Loucy (cell line): Measurements from ENCODE around the gene HERC3.

Source experiments
- H2AFZ ChIP-seq: fragments of 200-600 bp; sonication (generic); 2 replicates; pipeline ENCODE4 v1.6.0; 2016; ENCODE audit warnings: antibody characterized with exemption, mild to moderate bottlenecking, low read length, moderate library complexity
- H3F3A ChIP-seq: fragments of 200-600 bp; 2 replicates; pipeline ENCODE4 v1.6.0; 2016; ENCODE audit warnings: antibody characterized with exemption, low read depth, mild to moderate bottlenecking
- H3K27me3 ChIP-seq: fragments of 200-600 bp; sonication (generic); 2 replicates; pipeline ENCODE4 v1.6.1; 2014; ENCODE audit warnings: low read length, mild to moderate bottlenecking; ENCODE audit not compliant: insufficient read depth, poor library complexity, severe bottlenecking
- H3K36me3 ChIP-seq: fragments of 200-600 bp; sonication (generic); 2 replicates; pipeline ENCODE4 v1.6.1; 2016; ENCODE audit warnings: low read length; ENCODE audit not compliant: insufficient read depth
- H3K4me1 ChIP-seq: fragments of 200-600 bp; sonication (generic); 2 replicates; pipeline ENCODE4 v1.5.1; 2014; ENCODE audit warnings: low read length, mild to moderate bottlenecking; ENCODE audit not compliant: insufficient read depth, poor library complexity, severe bottlenecking
- H3K4me2 ChIP-seq: fragments of 200-600 bp; sonication (generic); 2 replicates; pipeline ENCODE4 v1.6.0; 2014; ENCODE audit warnings: antibody characterized with exemption, low read length, low read depth, mild to moderate bottlenecking; ENCODE audit not compliant: poor library complexity, severe bottlenecking
- H3K4me3 ChIP-seq: fragments of 200-600 bp; sonication (generic); 2 replicates; pipeline ENCODE4 v1.5.1; 2014; ENCODE audit warnings: low read length, mild to moderate bottlenecking, mixed read lengths; ENCODE audit not compliant: poor library complexity, severe bottlenecking
- H3K79me2 ChIP-seq: fragments of 200-600 bp; sonication (generic); 2 replicates; pipeline ENCODE4 v1.6.1; 2014; ENCODE audit warnings: low read length; ENCODE audit not compliant: insufficient read depth
- H3K9ac ChIP-seq: fragments of 200-600 bp; sonication (generic); 2 replicates; pipeline ENCODE4 v1.6.0; 2014; ENCODE audit warnings: mild to moderate bottlenecking, low read depth, low read length, moderate library complexity; ENCODE audit not compliant: poor library complexity, severe bottlenecking
- H3K9me2 ChIP-seq: fragments of 200-600 bp; sonication (generic); replicated peaks from 2 replicates; pipeline ENCODE4 v1.6.1; 2016; ENCODE audit warnings: low read depth, low read length, mixed read lengths
- H3K9me3 ChIP-seq: fragments of 200-600 bp; sonication (generic); 2 replicates; pipeline ENCODE4 v1.6.1; 2014; ENCODE audit warnings: mild to moderate bottlenecking, antibody characterized with exemption, low read length, low read depth; ENCODE audit not compliant: insufficient read depth
- H4K20me1 ChIP-seq: fragments of 200-600 bp; sonication (generic); 2 replicates; pipeline ENCODE4 v1.6.0; 2014; ENCODE audit warnings: antibody characterized with exemption, low read length, mild to moderate bottlenecking; ENCODE audit not compliant: insufficient read depth, poor library complexity, severe bottlenecking
- CTCF ChIP-seq: fragments of 200-600 bp; sonication (generic); conservative IDR thresholded peaks from 2 replicates; pipeline ENCODE4 v1.5.1; 2014; ENCODE audit warnings: mild to moderate bottlenecking, antibody characterized with exemption, low read length
- EZH2phosphoT487 ChIP-seq: fragments of 200-600 bp; IDR thresholded peaks from 2 replicates; pipeline ENCODE4 v1.6.1; 2018; ENCODE audit warnings: antibody characterized with exemption, mild to moderate bottlenecking, moderate library complexity, borderline replicate concordance

The HERC3 gene

GRCh38 chr4:88659890-88660208 lies 67.6 kb downstream of the HERC3 start:
- Histone ChIP-seq H3K9ac (no peak overlapping the region), H3K4me3 (no peak overlapping the region), H3K4me1 (no peaks in the 10 kb centered on the region), H3K36me3 (peaks cover 25% of the 10 kb centered on the region; the same call in 1 of the 2 replicates), H3K9me3 (no peaks in the 10 kb centered on the region), H3K27me3 (no peaks in the 10 kb centered on the region), H2AFZ (no peak overlapping the region), H3K79me2 (no peaks in the 10 kb centered on the region), H3K9me2 (no peaks in the 10 kb centered on the region), H4K20me1 (no peaks in the 10 kb centered on the region), H3K4me2 (no peak overlapping the region), H3F3A (no peaks in the 10 kb centered on the region)
- TF ChIP-seq EZH2phosphoT487 (no peak), CTCF (no peak)

GRCh38 chr4:88660446-88661294 lies 68.4 kb downstream of the HERC3 start:
- no peaks in the 10 kb centered on the region for H3K27me3 ChIP-seq
- no peaks in the 10 kb centered on the region for H3K4me1 ChIP-seq
- H3F3A ChIP-seq: no peaks in the 10 kb centered on the region
- H3K4me2 ChIP-seq: no peak overlapping the region
- TF ChIP-seq CTCF (no peak), EZH2phosphoT487 (no peak)
- H2AFZ ChIP-seq: no peak overlapping the region
- H3K79me2 ChIP-seq: no peaks in the 10 kb centered on the region
- H4K20me1 ChIP-seq: no peaks in the 10 kb centered on the region
- no peak overlapping the region for H3K9ac ChIP-seq
- no peak overlapping the region for H3K4me3 ChIP-seq
- no peaks in the 10 kb centered on the region for H3K9me2 ChIP-seq
- H3K9me3 ChIP-seq: no peaks in the 10 kb centered on the region
- peaks cover 17% of the 10 kb centered on the region; the same call in 1 of the 2 replicates for H3K36me3 ChIP-seq

- no peaks in the 10 kb centered on the region for H3K9me2 ChIP-seq
- H3K79me2 ChIP-seq: no peaks in the 10 kb centered on the region
- H3K36me3 ChIP-seq: peaks cover 10% of the 10 kb centered on the region; the same call in 1 of the 2 replicates
- H3K4me2 ChIP-seq: no peak overlapping the region
- no peaks in the 10 kb centered on the region for H3K27me3 ChIP-seq
- H3K4me1 ChIP-seq: no peaks in the 10 kb centered on the region
- H3K9me3 ChIP-seq: no peaks in the 10 kb centered on the region
- H2AFZ ChIP-seq: no peak overlapping the region
- H3K4me3 ChIP-seq: no peak overlapping the region
- H3F3A ChIP-seq: no peaks in the 10 kb centered on the region
- no peak overlapping the region for H3K9ac ChIP-seq
- TF ChIP-seq CTCF (no peak), EZH2phosphoT487 (no peak)
- no peaks in the 10 kb centered on the region for H4K20me1 ChIP-seq
Measured at GRCh38 chr4:88661739-88662138, 69.5 kb downstream of the HERC3 start.
